SU-DHL-6 (cell line): Measurements from ENCODE around the gene SLC25A47.
A peak's percentile ranks its signal among the peaks of the same experiment; 100 is the strongest.

ENCODE experiments used
- H2AFZ ChIP-seq: fragments of 200-600 bp; sonication (generic); 2 replicates; pipeline ENCODE4 v1.6.1; 2014; ENCODE audit warnings: low read depth, mild to moderate bottlenecking, moderate library complexity, mixed read lengths, antibody characterized with exemption, low read length; ENCODE audit not compliant: severe bottlenecking
- H3F3A ChIP-seq: fragments of 200-600 bp; shearing (Covaris generic); 2 replicates; pipeline ENCODE4 v1.6.0; 2016; ENCODE audit warnings: antibody characterized with exemption, mild to moderate bottlenecking; ENCODE audit not compliant: insufficient read depth
- H3K27ac ChIP-seq: fragments of 200-600 bp; sonication (generic); 2 replicates; pipeline ENCODE4 v1.5.1; 2016; ENCODE audit warnings: low read depth, mild to moderate bottlenecking, low read length, moderate library complexity, mixed read lengths
- H3K27me3 ChIP-seq: fragments of 200-600 bp; sonication (generic), shearing (Covaris generic); 2 replicates; pipeline ENCODE4 v1.6.0; 2014; ENCODE audit warnings: mild to moderate bottlenecking, low read length
- H3K36me3 ChIP-seq: fragments of 200-600 bp; sonication (generic); 2 replicates; pipeline ENCODE4 v1.6.1; 2014; ENCODE audit warnings: mild to moderate bottlenecking, low read length, mixed read lengths
- H3K4me2 ChIP-seq: fragments of 300-600, 200-600 bp; shearing (Covaris generic), sonication (generic); 2 replicates; pipeline ENCODE4 v1.6.0; 2014; ENCODE audit warnings: low read length, low read depth, mild to moderate bottlenecking; ENCODE audit not compliant: poor library complexity, severe bottlenecking
- H3K4me3 ChIP-seq: fragments of 200-600 bp; sonication (generic); 2 replicates; pipeline ENCODE4 v1.5.1; 2014; ENCODE audit warnings: antibody characterized with exemption, low read length, mild to moderate bottlenecking, mixed read lengths; ENCODE audit not compliant: insufficient read depth, poor library complexity, severe bottlenecking
- H3K79me2 ChIP-seq: fragments of 200-600 bp; sonication (generic); 2 replicates; pipeline ENCODE4 v1.6.1; 2014; ENCODE audit warnings: mild to moderate bottlenecking, low read length, moderate library complexity; ENCODE audit not compliant: insufficient read depth
- H3K9ac ChIP-seq: fragments of 200-600 bp; sonication (generic); 2 replicates; pipeline ENCODE4 v1.7.0; 2014; ENCODE audit warnings: mild to moderate bottlenecking, low read length
- H3K9me2 ChIP-seq: fragments of 200-600 bp; sonication (generic); replicated peaks from 2 replicates; pipeline ENCODE4 v1.6.1; 2014; ENCODE audit warnings: low read length; ENCODE audit not compliant: insufficient read depth
- H3K9me3 ChIP-seq: fragments of 200-600 bp; sonication (generic); 2 replicates; pipeline ENCODE4 v1.6.1; 2014; ENCODE audit warnings: low read length, mixed read lengths; ENCODE audit not compliant: insufficient read depth
- H4K20me1 ChIP-seq: fragments of 200-600 bp; sonication (generic); 2 replicates; pipeline ENCODE4 v1.6.1; 2014; ENCODE audit warnings: low read depth, mild to moderate bottlenecking, antibody characterized with exemption, low read length, moderate library complexity, mixed read lengths
- EZH2phosphoT487 ChIP-seq: fragments of 200-600 bp; sonication (generic), shearing (Covaris generic); conservative IDR thresholded peaks from 2 replicates; pipeline ENCODE4 v1.6.1; 2018; ENCODE audit warnings: mild to moderate bottlenecking, antibody characterized with exemption, low read length, moderate library complexity, mixed read lengths
- TF ChIP-seq, protein P1 (sequence below): fragments of 200-600 bp; sonication (generic); IDR thresholded peaks from one replicate; pipeline ENCODE4 v1.5.1; 2017; ENCODE audit warnings: antibody characterized with exemption, mild to moderate bottlenecking, low read length, moderate library complexity; ENCODE audit not compliant: insufficient read depth, poor library complexity, severe bottlenecking

SLC25A47 gene

DNA sequence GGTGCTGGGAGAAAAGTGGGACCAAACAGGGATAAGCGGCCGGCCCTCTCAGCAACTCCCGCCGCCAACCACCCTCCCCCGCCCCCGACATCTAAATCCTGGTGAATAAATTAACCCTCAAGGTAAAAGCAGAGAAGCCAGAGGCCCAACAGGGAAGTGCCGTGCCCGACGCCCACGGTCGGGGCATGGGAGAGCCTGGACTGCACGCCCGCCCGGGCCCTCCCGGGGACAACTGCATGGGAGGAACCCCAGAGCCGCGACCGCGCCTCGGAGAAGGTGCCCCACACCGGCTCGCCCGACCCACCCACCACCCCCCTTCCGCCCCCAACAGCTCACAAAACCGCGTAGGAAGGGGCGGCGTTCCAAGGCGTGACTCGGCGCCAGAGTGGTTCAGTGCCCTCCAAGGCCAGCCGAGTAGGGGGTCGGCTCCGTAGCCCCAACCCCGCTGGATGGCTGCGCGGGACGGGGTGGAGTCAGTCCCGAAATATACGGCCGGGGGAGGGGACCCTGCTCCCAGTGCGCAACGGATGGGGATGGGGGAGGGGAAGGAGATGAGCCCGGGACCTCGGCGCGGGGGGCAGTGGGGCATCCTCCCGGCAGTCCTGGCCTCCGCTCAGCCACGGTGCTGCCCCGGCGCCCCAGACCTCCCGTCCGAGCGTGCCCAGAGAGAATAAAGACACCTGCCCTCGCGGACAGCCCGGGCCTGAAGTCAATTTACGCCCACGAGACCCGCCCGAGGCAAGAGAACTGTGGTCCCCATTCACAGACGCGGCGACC, 17.6 kb upstream of the SLC25A47 start:
- no peaks in the 10 kb centered on the region for H3F3A ChIP-seq
- H3K4me2 ChIP-seq: peak overlapping the region; percentile 56
- H2AFZ ChIP-seq: peak overlapping the region; percentile 24
- peak overlapping the region; percentile 65 for H3K4me3 ChIP-seq
- no peaks in the 10 kb centered on the region for H3K79me2 ChIP-seq
- H3K9me3 ChIP-seq: no peaks in the 10 kb centered on the region
- TF ChIP-seq, protein P1, sequence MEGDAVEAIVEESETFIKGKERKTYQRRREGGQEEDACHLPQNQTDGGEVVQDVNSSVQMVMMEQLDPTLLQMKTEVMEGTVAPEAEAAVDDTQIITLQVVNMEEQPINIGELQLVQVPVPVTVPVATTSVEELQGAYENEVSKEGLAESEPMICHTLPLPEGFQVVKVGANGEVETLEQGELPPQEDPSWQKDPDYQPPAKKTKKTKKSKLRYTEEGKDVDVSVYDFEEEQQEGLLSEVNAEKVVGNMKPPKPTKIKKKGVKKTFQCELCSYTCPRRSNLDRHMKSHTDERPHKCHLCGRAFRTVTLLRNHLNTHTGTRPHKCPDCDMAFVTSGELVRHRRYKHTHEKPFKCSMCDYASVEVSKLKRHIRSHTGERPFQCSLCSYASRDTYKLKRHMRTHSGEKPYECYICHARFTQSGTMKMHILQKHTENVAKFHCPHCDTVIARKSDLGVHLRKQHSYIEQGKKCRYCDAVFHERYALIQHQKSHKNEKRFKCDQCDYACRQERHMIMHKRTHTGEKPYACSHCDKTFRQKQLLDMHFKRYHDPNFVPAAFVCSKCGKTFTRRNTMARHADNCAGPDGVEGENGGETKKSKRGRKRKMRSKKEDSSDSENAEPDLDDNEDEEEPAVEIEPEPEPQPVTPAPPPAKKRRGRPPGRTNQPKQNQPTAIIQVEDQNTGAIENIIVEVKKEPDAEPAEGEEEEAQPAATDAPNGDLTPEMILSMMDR: no peak
- no peak for TF ChIP-seq EZH2phosphoT487
- H3K9me2 ChIP-seq: no peaks in the 10 kb centered on the region
- H3K27me3 ChIP-seq: no peaks in the 10 kb centered on the region
- H4K20me1 ChIP-seq: no peaks in the 10 kb centered on the region
- no peaks in the 10 kb centered on the region for H3K36me3 ChIP-seq
- no peak overlapping the region for H3K9ac ChIP-seq
- no peak overlapping the region for H3K27ac ChIP-seq

DNA sequence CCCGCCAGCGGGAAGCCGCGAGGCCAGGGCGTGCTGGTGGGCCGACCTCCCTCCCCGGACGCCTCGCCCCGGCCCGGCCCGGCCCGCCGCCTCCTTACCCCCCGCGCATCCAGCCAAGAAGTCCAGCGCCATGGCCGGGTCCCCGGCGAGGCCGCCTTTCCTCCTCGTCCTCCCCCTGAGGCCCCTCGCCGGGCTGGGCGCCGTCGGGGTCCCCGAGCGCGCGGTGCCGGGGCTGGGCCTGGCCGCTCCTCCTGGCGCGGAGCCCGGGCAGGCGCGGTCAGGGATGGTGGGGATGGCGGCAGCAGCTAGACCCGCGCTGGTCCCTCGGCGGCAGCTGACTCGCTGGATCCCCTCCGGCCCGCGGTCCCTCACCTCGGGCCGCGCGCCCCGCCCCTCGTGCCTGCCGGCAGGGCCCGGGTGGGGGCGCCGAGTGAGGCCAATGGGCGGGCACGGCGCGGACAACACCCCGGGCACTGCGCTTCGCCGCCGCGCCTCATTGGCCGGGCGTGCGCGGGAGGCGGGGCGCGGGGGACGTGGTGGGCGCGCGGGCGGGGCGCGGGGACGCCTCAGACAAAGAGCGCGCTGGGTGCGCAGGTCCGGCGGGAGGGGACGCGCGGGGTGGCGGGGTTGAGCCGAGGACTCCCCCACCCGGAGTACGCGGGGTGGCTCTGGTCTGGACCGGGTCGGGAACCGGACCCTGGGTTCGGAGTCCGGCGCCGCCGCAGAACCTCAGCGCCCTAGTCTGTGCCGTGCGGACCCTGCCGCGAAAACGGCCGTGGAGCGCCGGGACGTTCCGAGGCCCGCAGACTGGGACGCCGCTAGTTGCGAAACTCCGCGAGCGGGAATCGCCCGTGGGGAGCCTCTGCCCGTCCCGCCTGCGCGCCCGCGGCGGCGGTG, 16.8 kb upstream of the SLC25A47 start, which contains the start of gene SLC25A29:
Gene SLC25A29, minus strand, starts transcription at position 344 of the 897 bp plus-strand sequence. Its CDS starts 212 bp downstream, at position 132.
- H3K9ac ChIP-seq: peak within 1 kb of the TSS; percentile 56
- peak within 1 kb of the TSS; percentile 73 for H2AFZ ChIP-seq
- H3K36me3 ChIP-seq: no peaks in the 10 kb centered on the region
- no peaks in the 10 kb centered on the region for H4K20me1 ChIP-seq
- no peaks in the 10 kb centered on the region for H3K79me2 ChIP-seq
- TF ChIP-seq EZH2phosphoT487: no peak
- TF ChIP-seq, protein P1: no peak
- peak within 1 kb of the TSS; percentile 56 for H3K4me2 ChIP-seq
- H3K9me3 ChIP-seq: no peaks in the 10 kb centered on the region
- no peaks in the 10 kb centered on the region for H3F3A ChIP-seq
- peak within 1 kb of the TSS; percentile 65 for H3K4me3 ChIP-seq
- H3K9me2 ChIP-seq: no peaks in the 10 kb centered on the region
- no peak within 1 kb of the TSS for H3K27ac ChIP-seq
- H3K27me3 ChIP-seq: no peaks in the 10 kb centered on the region

DNA sequence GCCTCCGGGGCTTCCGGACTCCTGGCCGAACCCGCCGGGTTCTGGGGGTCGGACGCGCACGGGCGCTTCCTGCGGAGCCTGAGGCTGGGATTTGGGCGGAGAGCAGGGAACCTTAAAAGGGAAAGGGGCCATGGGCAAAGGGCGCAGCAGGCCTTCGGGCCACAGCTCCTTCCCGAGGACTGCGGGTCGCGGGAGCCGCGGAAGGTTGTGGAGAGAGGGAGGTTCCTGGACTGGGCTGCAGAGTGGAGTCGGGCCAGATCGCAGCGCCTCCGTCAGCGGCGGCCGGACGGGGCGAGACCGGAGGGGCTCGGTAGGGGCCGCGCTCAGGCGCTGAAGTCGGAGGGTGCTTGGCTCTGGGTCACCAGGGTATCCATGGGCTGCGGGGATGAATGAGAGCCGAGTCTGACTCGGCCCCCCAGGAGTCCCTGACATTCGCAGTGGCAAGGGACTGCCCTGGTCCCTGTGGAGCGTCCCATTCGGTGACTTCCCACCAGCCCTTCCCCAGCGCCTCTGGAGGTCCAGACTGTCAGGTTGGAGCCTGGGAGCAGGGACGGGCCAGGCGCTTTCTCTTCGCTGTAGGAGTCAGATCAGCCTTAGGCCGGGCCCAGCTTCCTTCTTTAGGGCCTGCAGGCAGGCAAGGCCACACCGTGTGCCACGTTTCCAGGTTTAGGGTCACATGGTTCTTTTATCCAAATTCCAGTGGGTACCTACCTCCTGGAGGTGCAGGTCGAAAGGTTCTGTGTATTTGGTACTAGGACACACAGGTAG, 16.0 kb upstream of the SLC25A47 start:
- Histone ChIP-seq H3K9me3 (no peaks in the 10 kb centered on the region), H3K79me2 (no peaks in the 10 kb centered on the region), H3K27me3 (no peaks in the 10 kb centered on the region), H4K20me1 (no peaks in the 10 kb centered on the region), H3K9me2 (no peaks in the 10 kb centered on the region), H3F3A (no peaks in the 10 kb centered on the region), H2AFZ (peak overlapping the region; percentile 73), H3K4me2 (peak overlapping the region; percentile 56), H3K27ac (no peak overlapping the region), H3K9ac (peak overlapping the region; percentile 56), H3K4me3 (peak overlapping the region; percentile 65), H3K36me3 (no peaks in the 10 kb centered on the region)
- TF ChIP-seq, protein P1: no peak
- TF ChIP-seq EZH2phosphoT487: no peak
